HCT116 (cell line): ENCODE measurements around the gene KLHL2.

Experiments
- CBX3 ChIP-seq: IDR thresholded peaks from 2 replicates; pipeline ENCODE4 v1.6.1; 2012; ENCODE audit warnings: low read depth
- CEBPB ChIP-seq: IDR thresholded peaks from 2 replicates; pipeline ENCODE4 v1.6.1; 2012; ENCODE audit warnings: low read depth
- EZH2 ChIP-seq: fragments of 200-600 bp; sonication (generic); IDR thresholded peaks from 2 replicates; pipeline ENCODE4 v1.6.1; 2017; ENCODE audit warnings: antibody characterized with exemption, mixed run types
- EZH2phosphoT487 ChIP-seq: fragments of 200-600 bp; IDR thresholded peaks from 2 replicates; pipeline ENCODE4 v1.6.1; 2018; ENCODE audit warnings: antibody characterized with exemption, borderline replicate concordance
- POLR2A ChIP-seq: IDR thresholded peaks from 2 replicates; pipeline ENCODE4 v1.7.0; 2011; ENCODE audit warnings: borderline replicate concordance; ENCODE audit not compliant: insufficient read depth, insufficient read length; ENCODE audit errors: extremely low read depth
- POLR2AphosphoS5 ChIP-seq: IDR thresholded peaks from 2 replicates; pipeline ENCODE4 v1.6.1; 2011; ENCODE audit warnings: mild to moderate bottlenecking, low read depth, low read length, moderate library complexity
- RAD21 ChIP-seq: IDR thresholded peaks from 2 replicates; pipeline ENCODE4 v1.6.1; 2012; ENCODE audit warnings: low read depth, mild to moderate bottlenecking
- SIN3A ChIP-seq: IDR thresholded peaks from 2 replicates; pipeline ENCODE4 v1.6.1; 2012; ENCODE audit warnings: low read depth
- YY1 ChIP-seq: IDR thresholded peaks from 2 replicates; pipeline ENCODE4 v1.6.1; 2011; ENCODE audit warnings: low read length, low read depth, moderate library complexity, mild to moderate bottlenecking; ENCODE audit not compliant: insufficient replicate concordance; ENCODE audit errors: extremely low read depth
- ZFX ChIP-seq: fragments of 450-650 bp; IDR thresholded peaks from 2 replicates; pipeline ENCODE4 v1.6.1; 2017
- TF ChIP-seq, protein P1 (sequence below), 3 experiments: fragments of 200-600 bp in 1 of 3; sonication (generic) in 1 of 3; IDR thresholded peaks in 2 of 3; conservative IDR thresholded peaks in 1 of 3; 2 replicates each; pipeline ENCODE4 v1.5.1; 2012 to 2017; ENCODE audit warnings: low read depth in 2 of 3, low read length in 2 of 3, antibody characterized with exemption in 1 of 3, borderline replicate concordance in 1 of 3, control low read depth in 1 of 3, mild to moderate bottlenecking in 1 of 3, mixed read lengths in 1 of 3, mixed run types in 1 of 3, moderate library complexity in 1 of 3; ENCODE audit not compliant: insufficient read depth in 1 of 3
- TF ChIP-seq, protein P2 (sequence below): IDR thresholded peaks from 2 replicates; pipeline ENCODE4 v1.6.1; 2012; ENCODE audit warnings: low read depth

DNA sequence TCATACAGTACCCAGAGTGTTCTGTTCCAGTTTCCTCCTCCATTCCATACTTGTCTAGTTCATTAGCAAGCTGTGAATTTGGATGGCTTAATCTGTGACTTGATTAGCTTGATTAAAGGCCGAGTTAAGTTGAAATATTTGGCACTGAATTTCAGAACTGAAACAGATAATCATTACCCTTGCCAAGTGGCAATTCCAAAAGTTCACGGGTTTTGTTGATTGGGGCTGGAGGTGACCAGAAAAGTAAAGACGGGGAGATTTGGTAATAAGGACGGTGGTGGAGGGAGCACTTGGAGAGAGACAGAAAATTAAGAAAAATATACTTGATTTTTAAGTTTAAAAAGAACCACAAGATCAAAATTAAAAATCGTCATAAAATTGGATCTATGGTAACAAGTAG lies 21.9 kb upstream of the KLHL2 start:
- TF ChIP-seq, protein P1, sequence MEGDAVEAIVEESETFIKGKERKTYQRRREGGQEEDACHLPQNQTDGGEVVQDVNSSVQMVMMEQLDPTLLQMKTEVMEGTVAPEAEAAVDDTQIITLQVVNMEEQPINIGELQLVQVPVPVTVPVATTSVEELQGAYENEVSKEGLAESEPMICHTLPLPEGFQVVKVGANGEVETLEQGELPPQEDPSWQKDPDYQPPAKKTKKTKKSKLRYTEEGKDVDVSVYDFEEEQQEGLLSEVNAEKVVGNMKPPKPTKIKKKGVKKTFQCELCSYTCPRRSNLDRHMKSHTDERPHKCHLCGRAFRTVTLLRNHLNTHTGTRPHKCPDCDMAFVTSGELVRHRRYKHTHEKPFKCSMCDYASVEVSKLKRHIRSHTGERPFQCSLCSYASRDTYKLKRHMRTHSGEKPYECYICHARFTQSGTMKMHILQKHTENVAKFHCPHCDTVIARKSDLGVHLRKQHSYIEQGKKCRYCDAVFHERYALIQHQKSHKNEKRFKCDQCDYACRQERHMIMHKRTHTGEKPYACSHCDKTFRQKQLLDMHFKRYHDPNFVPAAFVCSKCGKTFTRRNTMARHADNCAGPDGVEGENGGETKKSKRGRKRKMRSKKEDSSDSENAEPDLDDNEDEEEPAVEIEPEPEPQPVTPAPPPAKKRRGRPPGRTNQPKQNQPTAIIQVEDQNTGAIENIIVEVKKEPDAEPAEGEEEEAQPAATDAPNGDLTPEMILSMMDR (IDR thresholded peaks at IDR 0.05 in 2 of 3, conservative IDR thresholded peaks at IDR 0.05 in 1 of 3; ENCODE audit: borderline replicate concordance in 1 of 3, insufficient read depth in 1 of 3, low read depth in 2 of 3, low read length in 2 of 3): no peak
- TF ChIP-seq POLR2A (no peak), EZH2 (no peak), SIN3A (no peak), CEBPB (no peak), ZFX (no peak), YY1 (no peak), EZH2phosphoT487 (no peak), POLR2AphosphoS5 (no peak), RAD21 (no peak), CBX3 (no peak)
- TF ChIP-seq, protein P2, sequence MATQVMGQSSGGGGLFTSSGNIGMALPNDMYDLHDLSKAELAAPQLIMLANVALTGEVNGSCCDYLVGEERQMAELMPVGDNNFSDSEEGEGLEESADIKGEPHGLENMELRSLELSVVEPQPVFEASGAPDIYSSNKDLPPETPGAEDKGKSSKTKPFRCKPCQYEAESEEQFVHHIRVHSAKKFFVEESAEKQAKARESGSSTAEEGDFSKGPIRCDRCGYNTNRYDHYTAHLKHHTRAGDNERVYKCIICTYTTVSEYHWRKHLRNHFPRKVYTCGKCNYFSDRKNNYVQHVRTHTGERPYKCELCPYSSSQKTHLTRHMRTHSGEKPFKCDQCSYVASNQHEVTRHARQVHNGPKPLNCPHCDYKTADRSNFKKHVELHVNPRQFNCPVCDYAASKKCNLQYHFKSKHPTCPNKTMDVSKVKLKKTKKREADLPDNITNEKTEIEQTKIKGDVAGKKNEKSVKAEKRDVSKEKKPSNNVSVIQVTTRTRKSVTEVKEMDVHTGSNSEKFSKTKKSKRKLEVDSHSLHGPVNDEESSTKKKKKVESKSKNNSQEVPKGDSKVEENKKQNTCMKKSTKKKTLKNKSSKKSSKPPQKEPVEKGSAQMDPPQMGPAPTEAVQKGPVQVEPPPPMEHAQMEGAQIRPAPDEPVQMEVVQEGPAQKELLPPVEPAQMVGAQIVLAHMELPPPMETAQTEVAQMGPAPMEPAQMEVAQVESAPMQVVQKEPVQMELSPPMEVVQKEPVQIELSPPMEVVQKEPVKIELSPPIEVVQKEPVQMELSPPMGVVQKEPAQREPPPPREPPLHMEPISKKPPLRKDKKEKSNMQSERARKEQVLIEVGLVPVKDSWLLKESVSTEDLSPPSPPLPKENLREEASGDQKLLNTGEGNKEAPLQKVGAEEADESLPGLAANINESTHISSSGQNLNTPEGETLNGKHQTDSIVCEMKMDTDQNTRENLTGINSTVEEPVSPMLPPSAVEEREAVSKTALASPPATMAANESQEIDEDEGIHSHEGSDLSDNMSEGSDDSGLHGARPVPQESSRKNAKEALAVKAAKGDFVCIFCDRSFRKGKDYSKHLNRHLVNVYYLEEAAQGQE: no peak
